Nephron progenitor cell (in vitro differentiated cells): Measurements from ENCODE around the gene WEE2.
"Not testable (repeated sequence)": the region's sequence is repeated elsewhere in the genome, so short reads cannot be mapped to it uniquely, and the experiment has no call there.

Source experiments
- DNase-seq: peaks from one replicate; pipeline ENCODE4 v3.0.0; 2021
- H3K27ac Mint-ChIP-seq: 2 replicates; pipeline ENCODE4 v1.8.0; 2021; ENCODE audit warnings: mild to moderate bottlenecking, moderate library complexity, mixed read lengths
- H3K27me3 Mint-ChIP-seq: 2 replicates; pipeline ENCODE4 v1.8.0; 2021; ENCODE audit warnings: mild to moderate bottlenecking, low read depth, mixed read lengths; ENCODE audit not compliant: poor library complexity
- H3K36me3 Mint-ChIP-seq: 2 replicates; pipeline ENCODE4 v1.8.0; 2021; ENCODE audit warnings: low read depth, mixed read lengths
- H3K4me1 Mint-ChIP-seq: 2 replicates; pipeline ENCODE4 v1.8.0; 2021; ENCODE audit warnings: mixed read lengths
- H3K4me3 Mint-ChIP-seq: 2 replicates; pipeline ENCODE4 v1.8.0; 2021; ENCODE audit warnings: mild to moderate bottlenecking, moderate library complexity, mixed read lengths
- H3K9me3 Mint-ChIP-seq: 2 replicates; pipeline ENCODE4 v1.8.0; 2021; ENCODE audit warnings: mild to moderate bottlenecking, moderate library complexity, mixed read lengths
- TF ChIP-seq, protein P1 (sequence below): fragments of 200-600 bp; sonication (generic); IDR thresholded peaks from 2 replicates; pipeline ENCODE4 v1.5.0; 2021; ENCODE audit warnings: antibody characterized with exemption

Gene WEE2

DNA sequence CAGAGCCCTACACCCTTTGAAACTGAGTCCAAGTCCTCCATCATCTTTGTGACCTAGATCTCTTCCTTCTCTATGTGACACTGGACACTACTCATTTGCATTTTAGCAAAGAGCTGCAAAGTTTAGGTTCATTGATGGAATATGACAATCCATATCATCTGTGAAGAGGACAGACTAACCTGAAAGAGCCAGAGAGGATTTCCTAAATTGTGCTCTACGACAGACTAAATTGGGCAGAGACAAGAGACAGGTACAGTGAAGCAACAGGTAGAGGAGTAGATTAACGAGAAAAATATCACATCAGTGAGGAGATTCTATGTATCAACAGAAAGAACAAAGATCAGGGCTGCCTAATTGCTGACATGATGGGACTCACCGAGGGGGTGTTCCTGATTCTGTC, 55.6 kb downstream of the WEE2 start, which contains the start of gene TAS2R3:
Gene TAS2R3, plus strand, starts transcription at position 301 of the 400 bp plus-strand sequence. Its CDS starts 62 bp downstream, at position 363.
- peaks cover 73% of the 10 kb centered on the region for H3K36me3 Mint-ChIP-seq
- H3K27me3 Mint-ChIP-seq = no peaks in the 10 kb centered on the region
- H3K27ac Mint-ChIP-seq = peak within 1 kb of the TSS; percentile 12
- H3K9me3 Mint-ChIP-seq = peaks cover under 1% of the 10 kb centered on the region
- DNase-seq = no peak
- H3K4me3 Mint-ChIP-seq = no peak within 1 kb of the TSS
- peaks cover 8% of the 10 kb centered on the region for H3K4me1 Mint-ChIP-seq
- TF ChIP-seq, protein P1, sequence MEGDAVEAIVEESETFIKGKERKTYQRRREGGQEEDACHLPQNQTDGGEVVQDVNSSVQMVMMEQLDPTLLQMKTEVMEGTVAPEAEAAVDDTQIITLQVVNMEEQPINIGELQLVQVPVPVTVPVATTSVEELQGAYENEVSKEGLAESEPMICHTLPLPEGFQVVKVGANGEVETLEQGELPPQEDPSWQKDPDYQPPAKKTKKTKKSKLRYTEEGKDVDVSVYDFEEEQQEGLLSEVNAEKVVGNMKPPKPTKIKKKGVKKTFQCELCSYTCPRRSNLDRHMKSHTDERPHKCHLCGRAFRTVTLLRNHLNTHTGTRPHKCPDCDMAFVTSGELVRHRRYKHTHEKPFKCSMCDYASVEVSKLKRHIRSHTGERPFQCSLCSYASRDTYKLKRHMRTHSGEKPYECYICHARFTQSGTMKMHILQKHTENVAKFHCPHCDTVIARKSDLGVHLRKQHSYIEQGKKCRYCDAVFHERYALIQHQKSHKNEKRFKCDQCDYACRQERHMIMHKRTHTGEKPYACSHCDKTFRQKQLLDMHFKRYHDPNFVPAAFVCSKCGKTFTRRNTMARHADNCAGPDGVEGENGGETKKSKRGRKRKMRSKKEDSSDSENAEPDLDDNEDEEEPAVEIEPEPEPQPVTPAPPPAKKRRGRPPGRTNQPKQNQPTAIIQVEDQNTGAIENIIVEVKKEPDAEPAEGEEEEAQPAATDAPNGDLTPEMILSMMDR = no peak

DNA sequence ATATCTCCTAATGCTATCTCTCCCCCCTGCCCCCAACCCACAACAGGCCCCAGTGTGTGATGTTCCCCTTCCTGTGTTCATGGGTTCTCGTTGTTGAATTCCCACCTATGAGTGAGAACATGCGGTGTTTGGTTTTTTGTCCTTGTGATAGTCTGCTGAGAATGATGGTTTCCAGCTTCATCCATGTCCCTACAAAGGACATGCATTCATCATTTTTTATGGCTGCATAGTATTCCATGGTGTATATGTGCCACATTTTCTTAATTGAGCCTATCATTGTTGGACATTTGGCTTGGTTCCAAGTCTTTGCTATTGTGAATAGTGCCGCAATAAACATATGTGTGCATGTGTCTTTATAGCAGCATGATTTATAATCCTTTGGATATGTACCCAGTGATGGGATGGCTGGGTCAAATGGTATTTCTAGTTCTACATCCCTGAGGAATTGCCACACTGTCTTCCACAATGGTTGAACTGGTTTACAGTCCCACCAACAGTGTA, 62.0 kb downstream of the WEE2 start:
- not testable (repeated sequence) for H3K4me1 Mint-ChIP-seq, H3K4me3 Mint-ChIP-seq, DNase-seq, H3K27me3 Mint-ChIP-seq, H3K27ac Mint-ChIP-seq
- peaks cover 39% of the 10 kb centered on the region for H3K9me3 Mint-ChIP-seq
- H3K36me3 Mint-ChIP-seq = peaks cover 69% of the 10 kb centered on the region

DNA sequence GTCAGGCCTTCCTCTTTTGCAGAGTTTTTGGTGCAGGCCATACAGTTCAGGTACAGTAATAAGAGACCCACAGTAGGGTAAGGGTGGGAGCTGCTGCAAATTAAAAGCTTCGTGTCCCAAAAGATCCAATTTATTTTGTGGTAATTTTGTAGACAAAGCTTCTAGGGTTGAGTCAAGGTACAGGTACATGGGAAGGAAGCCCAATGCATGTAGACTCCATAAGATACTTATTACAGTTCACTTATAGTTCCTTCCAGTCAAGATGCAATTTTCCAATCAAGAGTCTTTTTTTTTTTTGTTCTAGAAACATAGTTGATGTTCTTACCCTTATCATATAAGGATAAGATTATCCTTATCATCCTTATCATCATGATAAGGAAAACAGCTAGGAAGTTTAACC, 68.2 kb downstream of the WEE2 start, which contains the start of gene TAS2R4:
Gene TAS2R4, plus strand, starts transcription at position 301 of the 400 bp plus-strand sequence. CDS start 1,815 bp downstream, outside the sequence.
- peaks cover 45% of the 10 kb centered on the region for H3K9me3 Mint-ChIP-seq
- H3K4me1 Mint-ChIP-seq = no peaks in the 10 kb centered on the region
- H3K36me3 Mint-ChIP-seq = peaks cover 78% of the 10 kb centered on the region
- H3K4me3 Mint-ChIP-seq = no peak within 1 kb of the TSS
- peaks cover 3% of the 10 kb centered on the region for H3K27me3 Mint-ChIP-seq
- TF ChIP-seq, protein P1 = no peak
- H3K27ac Mint-ChIP-seq = no peak within 1 kb of the TSS
- no peak for DNase-seq
